ENCODE data around the gene AVEN.
A peak's percentile ranks its signal among the peaks of the same experiment; 100 is the strongest.
"Not testable (repeated sequence)": the region's sequence is repeated elsewhere in the genome, so short reads cannot be mapped to it uniquely, and the experiment has no call there.

Gene AVEN

GRCh38 chr15:34038871-34039789 is at the start of gene AVEN:
Gene AVEN (minus strand): TSS chr15:34039204. CDS start chr15:34039046, 158 bp downstream.
- DNase-seq = peak; percentile 62

GRCh38 chr15:34085746-34086145 is 46.7 kb upstream of the AVEN start:
- no peak for DNase-seq

- no peak for DNase-seq
Observed at GRCh38 chr15:34084086-34084485, 45.1 kb upstream of the AVEN start.

DNA sequence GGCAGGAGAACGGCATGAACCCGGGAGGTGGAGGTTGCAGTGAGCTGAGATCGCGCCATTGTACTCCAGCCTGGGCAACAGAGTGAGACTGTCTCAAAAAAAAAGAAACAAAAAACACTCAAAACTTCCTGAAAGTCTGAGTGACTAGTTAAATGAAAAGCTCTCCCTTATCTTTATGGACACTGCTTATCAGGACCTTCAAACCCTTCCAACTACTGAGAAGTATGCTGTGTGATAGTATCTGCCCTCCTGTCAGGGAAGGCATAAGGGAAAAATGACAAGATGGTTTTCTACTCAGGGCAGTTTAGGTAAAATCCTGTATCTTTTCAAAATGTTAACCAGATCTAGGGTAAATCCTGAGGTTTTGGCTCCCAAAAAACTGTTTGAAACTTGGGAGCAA is 40.9 kb upstream of the AVEN start:
- no peak for DNase-seq

GRCh38 chr15:34078900-34079299 is 39.9 kb upstream of the AVEN start:
- no peak for DNase-seq

GRCh38 chr15:34076785-34077184 is 37.8 kb upstream of the AVEN start:
- no peak for DNase-seq

DNA sequence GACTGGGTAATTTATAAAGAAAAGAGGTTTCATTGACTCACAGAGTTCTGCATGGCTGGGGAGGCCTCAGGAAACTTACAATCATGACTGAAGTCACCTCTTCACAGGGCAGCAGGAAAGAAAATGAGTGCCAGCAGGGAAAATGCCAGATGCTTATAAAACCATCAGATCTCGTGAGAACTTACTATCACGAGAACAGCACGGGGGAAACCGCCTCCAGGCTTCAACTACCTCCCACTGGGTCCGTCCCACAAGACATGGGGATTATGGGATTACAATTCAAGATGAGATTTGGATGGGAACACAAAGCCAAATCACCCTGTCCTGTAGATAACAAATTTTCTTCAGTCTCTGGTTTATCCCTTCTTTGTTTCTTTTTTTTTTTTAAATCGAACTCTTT is 31.0 kb upstream of the AVEN start:
- DNase-seq = no peak

DNA sequence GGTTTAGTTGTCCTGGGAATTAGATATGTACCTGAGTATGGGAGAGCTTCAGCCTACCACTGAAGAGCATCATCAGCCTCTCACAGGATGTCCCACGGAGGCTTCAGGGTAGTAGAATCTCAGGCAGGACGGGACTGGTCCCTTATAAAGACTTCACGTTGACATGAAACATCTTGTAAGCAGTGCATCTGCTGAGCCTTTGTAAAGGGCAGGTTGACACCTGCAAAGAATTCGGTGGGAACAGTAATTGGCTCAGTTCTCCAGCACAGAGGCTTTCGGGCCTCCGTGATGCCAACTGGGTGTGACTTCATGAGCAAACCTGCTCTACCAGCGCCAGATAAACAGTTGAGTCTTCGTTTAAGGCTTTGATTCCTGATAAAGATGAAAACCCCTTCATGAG is 26.9 kb upstream of the AVEN start:
- DNase-seq = no peak

DNA sequence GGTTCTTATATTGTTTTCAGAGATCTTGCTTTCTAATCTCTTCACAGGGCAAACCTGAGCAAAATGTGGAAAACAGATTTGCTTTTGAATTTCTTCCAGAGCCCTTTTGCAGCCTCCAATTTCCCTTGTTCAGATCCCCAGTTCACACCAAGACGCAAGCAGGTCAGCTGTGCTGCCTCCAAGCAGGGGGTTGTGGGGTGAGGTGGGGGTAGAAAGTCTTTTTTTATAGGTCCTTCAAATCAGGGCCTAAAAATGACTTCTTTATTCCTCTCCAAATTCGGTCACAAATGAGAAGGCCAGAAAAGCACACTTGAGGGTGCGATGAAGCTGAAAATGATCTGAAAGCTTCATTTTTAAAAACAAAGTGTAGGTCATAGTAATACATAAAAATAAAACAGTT is 26.3 kb upstream of the AVEN start:
- no peak for DNase-seq

GRCh38 chr15:34064438-34064837 is 25.4 kb upstream of the AVEN start:
- no peak for DNase-seq

- no peak for DNase-seq
Observed at GRCh38 chr15:34059946-34060345, 20.9 kb upstream of the AVEN start.

GRCh38 chr15:34059476-34059875 is 20.5 kb upstream of the AVEN start:
- DNase-seq = no peak

DNA sequence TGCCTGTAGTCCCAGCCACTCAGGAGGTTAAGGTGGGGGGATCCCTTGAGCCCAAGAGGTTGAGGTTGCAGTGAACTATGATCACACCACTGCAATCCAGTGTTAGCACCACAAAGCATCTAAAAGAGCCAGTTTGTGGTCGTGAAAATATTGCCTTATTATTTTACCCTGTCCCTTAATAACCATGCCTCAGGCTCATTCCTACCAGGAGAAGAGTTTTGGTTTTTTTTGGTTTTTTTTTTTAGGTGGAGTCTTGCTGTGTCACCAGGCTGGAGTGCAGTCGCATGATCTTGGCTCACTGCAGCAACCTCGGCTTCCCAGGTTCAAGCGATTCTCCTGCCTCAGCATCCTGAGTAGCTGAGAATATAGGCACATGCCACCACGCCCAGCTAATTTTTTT is 17.9 kb upstream of the AVEN start:
- DNase-seq = no peak

DNA sequence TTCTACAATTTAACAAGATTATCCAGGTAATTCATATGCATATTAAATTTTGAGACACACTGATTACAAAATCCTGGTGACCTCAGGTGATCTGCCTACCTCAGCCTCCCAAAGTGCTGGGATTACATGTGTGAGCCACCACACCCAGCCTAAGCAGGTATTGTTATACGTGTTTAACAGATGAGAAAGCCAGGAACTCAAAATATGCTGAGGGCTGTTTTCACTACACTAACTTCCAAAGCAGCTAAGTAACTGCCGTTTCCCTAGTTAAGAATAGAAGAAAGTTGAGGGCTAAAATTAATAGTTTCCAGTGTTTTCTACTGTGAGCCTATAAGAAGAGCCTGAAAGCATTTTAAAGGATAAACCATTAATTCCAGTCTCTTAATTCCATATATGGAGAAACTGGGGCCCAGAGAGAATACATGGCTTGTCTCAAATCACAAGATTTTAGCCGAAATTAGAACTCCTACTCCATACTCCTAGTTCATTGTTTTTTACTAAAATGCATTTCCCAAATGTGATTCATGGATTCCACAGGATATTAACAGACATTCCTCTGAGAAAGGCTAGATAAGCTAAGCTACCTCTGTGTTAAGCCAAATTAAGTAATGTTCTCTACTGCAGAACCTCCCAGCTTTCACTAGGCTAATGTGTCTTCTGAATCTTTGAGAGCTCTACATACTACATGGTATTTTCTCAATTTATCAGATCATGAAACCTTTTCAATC is 17.0 kb upstream of the AVEN start:
- DNase-seq = no peak

DNA sequence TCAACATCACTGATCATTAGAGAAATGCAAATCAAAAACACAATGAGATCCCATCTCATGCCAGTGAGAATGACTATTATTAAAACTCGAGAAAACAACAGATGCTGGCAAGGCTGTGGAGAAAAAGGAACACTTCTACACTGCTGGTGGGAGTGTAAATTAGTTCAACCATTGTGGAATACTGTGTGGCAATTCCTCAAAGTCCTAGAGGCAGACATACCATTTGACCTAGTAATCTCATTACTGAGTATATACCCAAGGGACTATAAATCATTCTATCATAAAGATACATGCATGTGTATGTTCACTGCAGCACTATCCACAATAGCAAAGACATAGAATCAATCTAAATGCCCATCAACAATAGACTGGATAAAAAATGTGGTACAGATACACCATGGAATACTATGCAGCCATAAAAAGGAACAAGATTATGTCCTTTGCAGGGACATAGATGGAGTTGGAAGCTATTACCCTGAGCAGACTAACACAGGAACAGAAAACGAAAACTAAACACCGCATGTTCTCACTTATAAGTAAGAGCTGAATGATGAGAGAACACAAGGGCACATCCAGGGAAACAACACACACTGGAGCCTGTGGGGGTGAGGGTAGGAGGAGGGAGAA is 15.2 kb upstream of the AVEN start:
- DNase-seq = no peak

DNA sequence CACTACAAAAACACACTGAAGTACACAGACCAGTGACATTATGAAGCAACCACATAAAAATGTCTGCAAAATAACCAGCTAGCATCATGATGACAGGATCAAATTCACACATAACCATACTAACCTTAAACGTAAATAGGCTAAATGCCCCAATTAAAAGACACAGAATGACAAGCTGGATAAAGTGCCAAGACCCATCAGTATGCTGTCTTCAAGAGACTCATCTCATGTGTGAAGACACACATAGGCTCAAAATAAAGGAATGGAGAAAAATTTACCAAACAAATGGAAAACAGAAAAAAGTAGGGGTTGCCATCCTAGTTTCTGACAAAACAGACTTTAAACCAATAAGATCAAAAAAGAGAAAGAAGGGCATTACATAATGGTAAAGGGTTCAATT is 11.4 kb upstream of the AVEN start:
- DNase-seq = not testable (repeated sequence)

GRCh38 chr15:34049112-34049511 is 10.1 kb upstream of the AVEN start:
- no peak for DNase-seq

DNA sequence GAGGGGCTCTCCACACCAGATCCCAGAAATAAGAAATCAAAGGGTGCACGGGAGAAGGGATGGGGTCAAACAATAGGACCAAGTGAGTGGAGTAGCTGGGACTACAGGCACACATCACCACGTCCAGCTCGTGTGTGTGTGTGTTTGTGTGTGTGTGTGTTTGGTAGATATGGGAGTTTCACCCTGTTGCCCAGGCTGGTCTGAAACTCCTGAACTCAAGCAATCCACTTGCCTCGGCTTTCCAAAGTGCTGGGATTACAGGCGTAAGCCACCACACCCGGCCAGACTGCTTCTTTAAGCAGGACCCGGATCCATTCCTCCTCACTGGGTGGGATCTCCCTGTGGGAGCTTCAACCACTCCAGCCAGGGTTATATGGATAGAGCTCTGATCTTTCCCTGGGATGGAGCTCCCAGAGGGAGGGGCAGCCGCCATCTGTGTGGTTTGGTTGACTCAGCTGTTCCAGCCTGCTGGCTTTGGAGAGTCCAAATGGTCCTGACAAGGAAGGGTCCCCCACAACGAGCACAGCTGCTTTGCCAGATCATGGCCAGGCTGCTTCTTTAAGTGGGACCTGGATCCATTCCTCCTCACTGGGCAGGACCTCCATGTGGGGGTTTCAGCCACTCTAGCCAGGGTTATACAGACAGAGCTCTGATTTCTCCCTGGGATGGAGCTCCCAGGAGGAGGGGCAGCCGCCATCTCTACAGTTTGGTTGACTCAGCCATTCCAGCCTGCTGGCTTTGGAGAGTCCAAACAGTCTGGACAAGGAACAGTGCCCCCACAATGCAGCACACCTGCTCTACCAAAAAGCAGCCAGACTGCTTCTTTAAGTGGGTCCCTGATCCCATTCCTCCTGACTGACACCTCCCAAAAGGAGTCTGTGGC is 9.1 kb upstream of the AVEN start:
- DNase-seq = no peak

DNA sequence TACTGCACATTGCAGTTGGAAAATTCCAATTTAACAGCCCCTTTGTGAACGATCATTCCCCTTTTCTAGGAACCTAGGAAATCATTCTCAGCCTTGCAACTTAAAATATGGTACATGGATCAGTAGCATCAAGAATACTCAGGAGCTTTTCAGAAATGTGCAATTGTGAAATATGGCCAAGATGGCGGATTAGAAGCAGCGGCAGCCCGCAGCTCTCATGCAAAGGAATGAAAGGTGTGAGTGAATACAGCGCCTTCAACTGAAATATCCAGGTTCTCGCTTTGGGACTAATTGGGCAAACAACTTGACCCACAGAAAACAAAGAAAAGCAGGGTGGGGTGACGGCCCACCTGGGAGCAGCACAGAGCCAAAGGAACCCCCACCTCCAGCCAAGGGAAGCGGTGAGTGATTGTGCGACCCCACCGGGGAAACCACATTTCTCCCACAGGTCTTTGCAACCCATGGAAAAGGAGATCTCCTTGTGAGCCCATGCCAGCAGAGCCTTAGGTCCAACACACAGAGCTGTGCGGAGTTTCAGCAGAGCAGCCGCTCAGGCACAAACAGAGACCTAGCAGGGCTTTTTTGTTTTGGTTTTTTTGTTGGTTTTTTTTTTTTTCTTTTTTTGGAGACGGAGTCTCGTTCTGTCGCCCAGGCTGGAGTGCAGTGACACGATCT is 7.6 kb upstream of the AVEN start:
- no peak for DNase-seq

GRCh38 chr15:34043813-34044212 is 4.8 kb upstream of the AVEN start:
- DNase-seq = no peak

DNA sequence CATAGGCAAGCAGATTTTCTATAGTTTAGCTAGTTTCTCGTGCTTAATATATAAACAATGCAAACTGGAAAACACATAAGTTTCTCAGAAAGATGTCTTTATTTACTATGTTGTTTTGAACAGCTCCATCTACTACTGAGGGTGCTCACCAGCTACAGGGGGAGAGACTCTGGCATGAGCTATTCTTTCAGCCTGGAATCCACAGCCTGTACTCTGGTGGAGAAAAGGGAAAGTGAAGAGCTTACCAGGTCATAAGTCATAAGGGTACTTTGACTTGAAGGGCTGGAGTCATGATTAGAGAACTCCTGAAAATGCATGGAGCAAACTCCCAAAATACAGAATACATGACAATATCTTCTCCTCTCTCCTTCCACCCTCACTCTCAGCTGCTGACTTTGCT is 4.4 kb upstream of the AVEN start:
- DNase-seq = no peak

- DNase-seq = no peak
Observed at GRCh38 chr15:34039790-34040113, 748 bp upstream of the AVEN start.
